Loucy (cell line): ENCODE measurements around the gene PDE9A.

ENCODE experiments used
- H2AFZ ChIP-seq: fragments of 200-600 bp; sonication (generic); 2 replicates; pipeline ENCODE4 v1.6.0; 2016; ENCODE audit warnings: antibody characterized with exemption, mild to moderate bottlenecking, low read length, moderate library complexity
- H3F3A ChIP-seq: fragments of 200-600 bp; 2 replicates; pipeline ENCODE4 v1.6.0; 2016; ENCODE audit warnings: antibody characterized with exemption, low read depth, mild to moderate bottlenecking
- H3K27me3 ChIP-seq: fragments of 200-600 bp; sonication (generic); 2 replicates; pipeline ENCODE4 v1.6.1; 2014; ENCODE audit warnings: low read length, mild to moderate bottlenecking; ENCODE audit not compliant: insufficient read depth, poor library complexity, severe bottlenecking
- H3K36me3 ChIP-seq: fragments of 200-600 bp; sonication (generic); 2 replicates; pipeline ENCODE4 v1.6.1; 2016; ENCODE audit warnings: low read length; ENCODE audit not compliant: insufficient read depth
- H3K4me1 ChIP-seq: fragments of 200-600 bp; sonication (generic); 2 replicates; pipeline ENCODE4 v1.5.1; 2014; ENCODE audit warnings: low read length, mild to moderate bottlenecking; ENCODE audit not compliant: insufficient read depth, poor library complexity, severe bottlenecking
- H3K4me2 ChIP-seq: fragments of 200-600 bp; sonication (generic); 2 replicates; pipeline ENCODE4 v1.6.0; 2014; ENCODE audit warnings: antibody characterized with exemption, low read length, low read depth, mild to moderate bottlenecking; ENCODE audit not compliant: poor library complexity, severe bottlenecking
- H3K4me3 ChIP-seq: fragments of 200-600 bp; sonication (generic); 2 replicates; pipeline ENCODE4 v1.5.1; 2014; ENCODE audit warnings: low read length, mild to moderate bottlenecking, mixed read lengths; ENCODE audit not compliant: poor library complexity, severe bottlenecking
- H3K79me2 ChIP-seq: fragments of 200-600 bp; sonication (generic); 2 replicates; pipeline ENCODE4 v1.6.1; 2014; ENCODE audit warnings: low read length; ENCODE audit not compliant: insufficient read depth
- H3K9ac ChIP-seq: fragments of 200-600 bp; sonication (generic); 2 replicates; pipeline ENCODE4 v1.6.0; 2014; ENCODE audit warnings: mild to moderate bottlenecking, low read depth, low read length, moderate library complexity; ENCODE audit not compliant: poor library complexity, severe bottlenecking
- H3K9me2 ChIP-seq: fragments of 200-600 bp; sonication (generic); replicated peaks from 2 replicates; pipeline ENCODE4 v1.6.1; 2016; ENCODE audit warnings: low read depth, low read length, mixed read lengths
- H3K9me3 ChIP-seq: fragments of 200-600 bp; sonication (generic); 2 replicates; pipeline ENCODE4 v1.6.1; 2014; ENCODE audit warnings: mild to moderate bottlenecking, antibody characterized with exemption, low read length, low read depth; ENCODE audit not compliant: insufficient read depth
- H4K20me1 ChIP-seq: fragments of 200-600 bp; sonication (generic); 2 replicates; pipeline ENCODE4 v1.6.0; 2014; ENCODE audit warnings: antibody characterized with exemption, low read length, mild to moderate bottlenecking; ENCODE audit not compliant: insufficient read depth, poor library complexity, severe bottlenecking
- EZH2phosphoT487 ChIP-seq: fragments of 200-600 bp; IDR thresholded peaks from 2 replicates; pipeline ENCODE4 v1.6.1; 2018; ENCODE audit warnings: antibody characterized with exemption, mild to moderate bottlenecking, moderate library complexity, borderline replicate concordance
- TF ChIP-seq, protein P1 (sequence below): fragments of 200-600 bp; sonication (generic); conservative IDR thresholded peaks from 2 replicates; pipeline ENCODE4 v1.5.1; 2014; ENCODE audit warnings: mild to moderate bottlenecking, antibody characterized with exemption, low read length

Gene PDE9A

DNA sequence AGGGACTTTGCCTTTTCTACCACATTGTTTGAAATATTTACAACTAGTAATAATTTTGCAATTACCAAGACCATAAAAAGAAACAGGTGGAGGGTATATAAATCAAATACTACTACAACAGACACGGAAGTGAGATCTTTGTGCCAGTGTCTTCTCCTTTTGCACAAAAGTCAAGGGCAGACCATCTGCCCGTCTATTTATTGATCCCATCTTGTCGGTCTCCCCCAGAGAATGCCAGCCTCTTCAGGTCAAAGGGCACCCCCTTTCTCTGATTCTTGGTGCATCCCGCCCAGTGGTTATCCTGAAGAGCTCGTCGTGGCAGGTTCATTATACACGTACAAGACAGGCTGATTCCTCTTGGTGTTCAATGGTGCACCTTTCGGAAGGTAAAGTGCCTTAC, 4.8 kb upstream of the PDE9A start:
- no peak overlapping the region for H3K4me2 ChIP-seq
- no peaks in the 10 kb centered on the region for H3K36me3 ChIP-seq
- no peaks in the 10 kb centered on the region for H3K9me2 ChIP-seq
- H3F3A ChIP-seq, result peaks cover 2% of the 10 kb centered on the region; the same call in 1 of the 2 replicates
- H3K79me2 ChIP-seq, result no peaks in the 10 kb centered on the region
- H3K4me3 ChIP-seq, result no peak overlapping the region
- TF ChIP-seq, protein P1, sequence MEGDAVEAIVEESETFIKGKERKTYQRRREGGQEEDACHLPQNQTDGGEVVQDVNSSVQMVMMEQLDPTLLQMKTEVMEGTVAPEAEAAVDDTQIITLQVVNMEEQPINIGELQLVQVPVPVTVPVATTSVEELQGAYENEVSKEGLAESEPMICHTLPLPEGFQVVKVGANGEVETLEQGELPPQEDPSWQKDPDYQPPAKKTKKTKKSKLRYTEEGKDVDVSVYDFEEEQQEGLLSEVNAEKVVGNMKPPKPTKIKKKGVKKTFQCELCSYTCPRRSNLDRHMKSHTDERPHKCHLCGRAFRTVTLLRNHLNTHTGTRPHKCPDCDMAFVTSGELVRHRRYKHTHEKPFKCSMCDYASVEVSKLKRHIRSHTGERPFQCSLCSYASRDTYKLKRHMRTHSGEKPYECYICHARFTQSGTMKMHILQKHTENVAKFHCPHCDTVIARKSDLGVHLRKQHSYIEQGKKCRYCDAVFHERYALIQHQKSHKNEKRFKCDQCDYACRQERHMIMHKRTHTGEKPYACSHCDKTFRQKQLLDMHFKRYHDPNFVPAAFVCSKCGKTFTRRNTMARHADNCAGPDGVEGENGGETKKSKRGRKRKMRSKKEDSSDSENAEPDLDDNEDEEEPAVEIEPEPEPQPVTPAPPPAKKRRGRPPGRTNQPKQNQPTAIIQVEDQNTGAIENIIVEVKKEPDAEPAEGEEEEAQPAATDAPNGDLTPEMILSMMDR, result no peak
- TF ChIP-seq EZH2phosphoT487, result no peak
- no peak overlapping the region for H2AFZ ChIP-seq
- no peaks in the 10 kb centered on the region for H3K27me3 ChIP-seq
- no peaks in the 10 kb centered on the region for H3K9me3 ChIP-seq
- no peaks in the 10 kb centered on the region for H4K20me1 ChIP-seq
- H3K4me1 ChIP-seq, result peaks cover 11% of the 10 kb centered on the region
- H3K9ac ChIP-seq, result no peak overlapping the region

- TF ChIP-seq EZH2phosphoT487, result no peak
- TF ChIP-seq, protein P1, result no peak
- Histone ChIP-seq H3K27me3 (no peaks in the 10 kb centered on the region), H3K9me2 (no peaks in the 10 kb centered on the region), H3K4me1 (peaks cover 14% of the 10 kb centered on the region), H3K79me2 (peaks cover 1% of the 10 kb centered on the region; the same call in 1 of the 2 replicates), H3K4me3 (no peak overlapping the region), H2AFZ (no peak overlapping the region), H3K9me3 (no peaks in the 10 kb centered on the region), H3K9ac (no peak overlapping the region), H3F3A (peaks cover 2% of the 10 kb centered on the region; the same call in 1 of the 2 replicates), H4K20me1 (peaks cover under 1% of the 10 kb centered on the region), H3K4me2 (no peak overlapping the region), H3K36me3 (no peaks in the 10 kb centered on the region)
Observed at GRCh38 chr21:42649122-42650032, 4.0 kb upstream of the PDE9A start.

- Histone ChIP-seq H3K9me3 (no peaks in the 10 kb centered on the region), H3K27me3 (no peaks in the 10 kb centered on the region), H3K4me2 (no peak overlapping the region), H3K9me2 (no peaks in the 10 kb centered on the region), H3K4me1 (peaks cover 21% of the 10 kb centered on the region), H3K36me3 (no peaks in the 10 kb centered on the region), H3K9ac (no peak overlapping the region), H3F3A (peaks cover 2% of the 10 kb centered on the region; the same call in 1 of the 2 replicates), H3K79me2 (peaks cover 7% of the 10 kb centered on the region; the same call in 1 of the 2 replicates), H2AFZ (no peak overlapping the region), H4K20me1 (peaks cover 6% of the 10 kb centered on the region), H3K4me3 (no peak overlapping the region)
- TF ChIP-seq EZH2phosphoT487, result no peak
- TF ChIP-seq, protein P1, result no peak
Observed at GRCh38 chr21:42650033-42650370, 3.4 kb upstream of the PDE9A start.
